Measurements from ENCODE around the gene FAM163B.

DNA sequence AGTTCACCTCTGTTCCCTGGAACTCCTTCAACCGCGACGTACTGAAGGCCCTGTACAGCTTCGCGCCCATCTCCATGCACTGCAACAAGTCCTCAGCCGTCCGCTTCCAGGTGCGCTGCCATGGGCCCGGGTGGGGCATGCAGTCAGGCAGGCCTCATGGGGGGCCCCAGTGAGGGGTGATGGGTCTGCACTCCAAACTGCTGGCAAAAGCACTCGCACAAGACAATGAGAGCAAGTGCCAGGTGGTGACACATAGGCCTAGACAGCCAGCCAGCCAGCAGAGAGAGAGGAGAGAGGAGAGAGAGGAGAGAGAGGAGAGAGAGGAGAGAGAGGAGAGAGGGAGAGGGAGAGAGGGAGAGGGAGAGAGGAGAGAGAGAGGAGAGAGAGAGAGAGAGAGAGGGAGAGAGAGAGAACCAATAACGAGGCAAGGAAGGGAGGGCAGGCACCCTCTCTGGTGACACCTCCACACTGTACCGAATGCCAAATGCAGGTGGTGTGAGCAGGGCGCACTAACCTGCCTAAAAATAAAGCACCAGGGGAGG is 48.0 kb upstream of the FAM163B start:
- TF ChIP-seq, protein P1, sequence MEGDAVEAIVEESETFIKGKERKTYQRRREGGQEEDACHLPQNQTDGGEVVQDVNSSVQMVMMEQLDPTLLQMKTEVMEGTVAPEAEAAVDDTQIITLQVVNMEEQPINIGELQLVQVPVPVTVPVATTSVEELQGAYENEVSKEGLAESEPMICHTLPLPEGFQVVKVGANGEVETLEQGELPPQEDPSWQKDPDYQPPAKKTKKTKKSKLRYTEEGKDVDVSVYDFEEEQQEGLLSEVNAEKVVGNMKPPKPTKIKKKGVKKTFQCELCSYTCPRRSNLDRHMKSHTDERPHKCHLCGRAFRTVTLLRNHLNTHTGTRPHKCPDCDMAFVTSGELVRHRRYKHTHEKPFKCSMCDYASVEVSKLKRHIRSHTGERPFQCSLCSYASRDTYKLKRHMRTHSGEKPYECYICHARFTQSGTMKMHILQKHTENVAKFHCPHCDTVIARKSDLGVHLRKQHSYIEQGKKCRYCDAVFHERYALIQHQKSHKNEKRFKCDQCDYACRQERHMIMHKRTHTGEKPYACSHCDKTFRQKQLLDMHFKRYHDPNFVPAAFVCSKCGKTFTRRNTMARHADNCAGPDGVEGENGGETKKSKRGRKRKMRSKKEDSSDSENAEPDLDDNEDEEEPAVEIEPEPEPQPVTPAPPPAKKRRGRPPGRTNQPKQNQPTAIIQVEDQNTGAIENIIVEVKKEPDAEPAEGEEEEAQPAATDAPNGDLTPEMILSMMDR (IDR thresholded peaks at IDR 0.05; ENCODE audit: insufficient read depth, low read depth, low read length) = no peak
- TF ChIP-seq EZH2 (IDR thresholded peaks at IDR 0.05; ENCODE audit: insufficient read depth, low read length) = no peak
